Rectal smooth muscle tissue (tissue), 1 donor: ENCODE data around the gene ZBTB16.
A peak's percentile ranks its signal among the peaks of the same experiment; 100 is the strongest.
"Not testable (repeated sequence)": the region's sequence is repeated elsewhere in the genome, so short reads cannot be mapped to it uniquely, and the experiment has no call there.

Experiments
- H3K27ac ChIP-seq: one replicate; pipeline ENCODE4 v1.7.0; 2013; ENCODE audit warnings: low read depth, low read length, inconsistent platforms
- H3K27me3 ChIP-seq: one replicate; pipeline ENCODE4 v1.7.0; 2013; ENCODE audit warnings: low read length; ENCODE audit not compliant: control insufficient read depth, insufficient read depth
- H3K36me3 ChIP-seq: one replicate; pipeline ENCODE4 v1.7.0; 2013; ENCODE audit warnings: low read length; ENCODE audit not compliant: control insufficient read depth, insufficient read depth
- H3K4me1 ChIP-seq: one replicate; pipeline ENCODE4 v1.7.0; 2013; ENCODE audit warnings: low read length; ENCODE audit not compliant: control insufficient read depth, insufficient read depth
- H3K4me3 ChIP-seq: one replicate; pipeline ENCODE4 v1.7.0; 2013; ENCODE audit warnings: low read length
- H3K9ac ChIP-seq: one replicate; pipeline ENCODE4 v1.7.0; 2013; ENCODE audit warnings: low read length

ZBTB16 gene

GRCh38 chr11:114049050-114049449, 10.5 kb upstream of the ZBTB16 start:
- no peak overlapping the region for H3K4me3 ChIP-seq
- H3K9ac ChIP-seq, result no peak overlapping the region
- no peaks in the 10 kb centered on the region for H3K36me3 ChIP-seq
- H3K27me3 ChIP-seq, result no peaks in the 10 kb centered on the region
- peaks cover 3% of the 10 kb centered on the region for H3K4me1 ChIP-seq
- H3K27ac ChIP-seq, result no peak overlapping the region

DNA sequence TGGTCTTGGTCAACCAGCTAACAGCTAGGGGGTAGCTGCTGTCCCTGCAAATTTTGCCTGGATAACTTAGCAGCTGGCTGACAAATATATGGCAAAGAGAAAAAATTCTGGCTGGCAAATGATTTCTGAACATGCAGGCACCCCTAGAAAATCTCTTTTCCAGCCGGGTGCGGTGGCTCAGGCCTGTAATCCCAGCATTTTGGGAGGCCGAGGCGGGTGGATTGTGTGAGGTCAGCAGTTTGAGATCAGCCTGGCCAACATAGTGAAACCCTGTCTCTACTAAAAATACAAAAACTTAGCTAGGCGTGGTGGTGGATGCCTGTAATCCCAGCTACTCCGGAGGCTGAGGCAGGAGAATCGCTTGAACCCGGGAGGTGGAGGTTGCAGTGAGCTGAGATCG, 9.7 kb upstream of the ZBTB16 start:
- H3K9ac ChIP-seq, H3K36me3 ChIP-seq, H3K4me1 ChIP-seq, H3K4me3 ChIP-seq, H3K27me3 ChIP-seq: not testable (repeated sequence)
- peak overlapping the region; percentile 82 for H3K27ac ChIP-seq

GRCh38 chr11:114050258-114050927, 9.1 kb upstream of the ZBTB16 start:
- Histone ChIP-seq H3K27ac (peak overlapping the region; percentile 82), H3K36me3 (no peaks in the 10 kb centered on the region), H3K4me3 (no peak overlapping the region), H3K4me1 (peaks cover 3% of the 10 kb centered on the region), H3K9ac (no peak overlapping the region), H3K27me3 (no peaks in the 10 kb centered on the region)

DNA sequence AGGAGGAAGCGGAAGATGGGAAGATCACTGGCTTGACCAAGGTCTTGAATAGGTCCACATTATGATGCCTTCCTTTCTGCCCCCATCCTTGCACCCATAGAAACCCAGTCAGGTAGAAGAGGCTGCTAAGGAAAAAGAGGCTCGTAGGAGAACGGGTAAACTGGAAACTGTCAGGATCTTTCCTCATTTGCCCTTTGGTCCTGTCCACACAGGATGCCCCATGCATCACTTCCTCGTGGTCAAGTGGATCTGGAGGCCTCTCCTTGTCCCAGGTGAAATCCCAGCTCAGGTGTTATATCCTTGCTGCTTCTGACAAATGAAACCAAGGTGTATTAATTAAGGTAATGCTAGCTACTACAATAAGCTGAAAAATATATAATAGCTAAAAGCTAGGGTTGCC, 8.0 kb upstream of the ZBTB16 start:
- Histone ChIP-seq H3K4me1 (peaks cover 3% of the 10 kb centered on the region), H3K9ac (no peak overlapping the region), H3K4me3 (no peak overlapping the region), H3K27ac (peak overlapping the region; percentile 76), H3K36me3 (no peaks in the 10 kb centered on the region), H3K27me3 (no peaks in the 10 kb centered on the region)

DNA sequence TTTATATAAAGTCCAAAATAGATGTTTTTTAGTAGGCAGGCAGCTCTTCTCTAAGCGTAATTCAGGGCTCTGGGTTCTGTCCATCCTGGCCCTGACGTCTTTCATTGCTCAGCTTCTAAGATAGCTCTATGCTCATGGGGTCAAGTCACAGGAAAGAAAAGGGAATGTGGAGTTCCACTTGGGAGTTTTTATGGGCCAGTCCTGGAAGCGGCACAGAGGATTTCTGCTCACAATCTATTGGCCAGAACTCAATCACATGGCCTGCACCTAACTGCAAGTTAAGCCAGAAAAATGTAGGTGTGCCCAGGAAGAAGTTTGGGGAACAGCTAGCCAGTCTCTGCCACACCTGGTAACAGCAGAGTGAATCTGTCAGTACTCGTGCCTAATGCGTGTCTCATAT, 7.4 kb upstream of the ZBTB16 start:
- Histone ChIP-seq H3K36me3 (no peaks in the 10 kb centered on the region), H3K27me3 (no peaks in the 10 kb centered on the region), H3K4me3 (no peak overlapping the region), H3K9ac (no peak overlapping the region), H3K4me1 (peaks cover 3% of the 10 kb centered on the region), H3K27ac (no peak overlapping the region)

DNA sequence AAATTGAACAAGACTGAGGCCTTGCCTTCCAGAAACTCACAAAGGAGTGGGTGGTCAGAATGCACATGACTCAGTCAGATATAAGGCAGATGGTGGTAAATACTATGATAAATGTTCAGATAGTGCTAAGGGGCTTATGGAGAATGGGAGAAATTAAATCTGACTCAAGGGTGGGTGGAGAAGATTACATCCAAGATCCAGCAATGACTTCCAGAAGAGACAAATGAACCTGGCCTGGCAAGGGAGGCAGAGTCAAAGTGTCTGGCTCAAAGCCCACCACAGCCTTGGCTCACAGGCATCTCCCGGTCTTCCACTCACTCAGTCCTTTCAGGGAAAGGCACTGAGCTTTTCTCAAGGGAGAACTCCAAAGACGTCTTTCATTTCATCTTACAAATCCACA, 6.1 kb upstream of the ZBTB16 start:
- H3K36me3 ChIP-seq, result no peaks in the 10 kb centered on the region
- no peak overlapping the region for H3K4me3 ChIP-seq
- no peak overlapping the region for H3K27ac ChIP-seq
- H3K27me3 ChIP-seq, result no peaks in the 10 kb centered on the region
- H3K4me1 ChIP-seq, result peaks cover 4% of the 10 kb centered on the region
- H3K9ac ChIP-seq, result no peak overlapping the region

DNA sequence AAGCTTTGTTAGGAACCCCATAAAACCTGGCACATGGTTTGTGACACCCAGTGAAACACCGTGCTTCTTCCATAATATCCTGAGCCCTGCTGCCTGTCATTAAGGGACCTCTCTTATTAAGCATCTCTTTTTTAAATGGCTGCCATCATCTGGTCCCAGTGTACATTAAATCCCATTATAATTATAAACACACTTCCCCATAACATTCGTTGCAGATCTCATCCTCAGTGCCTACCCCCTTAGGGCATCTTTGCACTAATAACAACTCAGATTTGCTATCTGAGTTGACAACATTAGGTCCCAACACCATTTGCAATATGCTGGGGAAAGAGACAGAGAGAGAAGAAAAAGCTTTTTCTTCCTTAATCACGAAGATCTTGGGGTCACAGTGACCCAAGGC, 4.7 kb upstream of the ZBTB16 start:
- Histone ChIP-seq H3K4me1 (peaks cover 7% of the 10 kb centered on the region), H3K36me3 (no peaks in the 10 kb centered on the region), H3K4me3 (no peak overlapping the region), H3K27ac (no peak overlapping the region), H3K27me3 (peaks cover 2% of the 10 kb centered on the region), H3K9ac (no peak overlapping the region)

GRCh38 chr11:114056409-114056808, 3.1 kb upstream of the ZBTB16 start:
- H3K4me3 ChIP-seq, result no peak overlapping the region
- H3K9ac ChIP-seq, result no peak overlapping the region
- peaks cover 2% of the 10 kb centered on the region for H3K27me3 ChIP-seq
- no peak overlapping the region for H3K27ac ChIP-seq
- no peaks in the 10 kb centered on the region for H3K36me3 ChIP-seq
- peaks cover 7% of the 10 kb centered on the region for H3K4me1 ChIP-seq

- Histone ChIP-seq H3K27ac (no peak overlapping the region), H3K36me3 (no peaks in the 10 kb centered on the region), H3K27me3 (peaks cover 2% of the 10 kb centered on the region), H3K4me3 (no peak overlapping the region), H3K9ac (no peak overlapping the region), H3K4me1 (peaks cover 7% of the 10 kb centered on the region)
Measured at GRCh38 chr11:114057147-114057546, 2.4 kb upstream of the ZBTB16 start.

DNA sequence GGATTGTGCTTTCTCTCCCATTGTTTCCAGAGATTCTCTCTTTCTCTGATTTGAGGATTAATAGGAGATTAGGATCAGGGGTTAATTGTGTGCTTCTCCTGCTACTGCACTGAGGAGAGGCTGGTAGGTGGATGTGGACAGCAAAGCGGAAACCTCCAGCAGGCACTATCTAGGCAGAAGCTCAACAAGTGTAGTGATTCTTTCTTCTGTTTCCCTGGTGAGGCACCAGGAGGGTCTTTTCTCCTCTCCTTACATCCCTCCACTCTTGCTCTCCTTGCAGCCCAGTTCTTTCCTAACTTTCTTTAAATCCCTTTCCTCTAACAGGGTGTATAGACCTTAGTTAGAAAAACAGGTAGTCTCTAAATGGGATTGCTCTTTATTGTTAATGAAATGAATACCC, 1.9 kb upstream of the ZBTB16 start:
- Histone ChIP-seq H3K4me3 (no peak overlapping the region), H3K36me3 (no peaks in the 10 kb centered on the region), H3K27me3 (peaks cover 2% of the 10 kb centered on the region), H3K4me1 (peaks cover 7% of the 10 kb centered on the region), H3K27ac (no peak overlapping the region), H3K9ac (no peak overlapping the region)

- Histone ChIP-seq H3K36me3 (peaks cover under 1% of the 10 kb centered on the region), H3K4me1 (peaks cover 7% of the 10 kb centered on the region), H3K27me3 (peaks cover 2% of the 10 kb centered on the region), H3K4me3 (peak overlapping the region; percentile 82), H3K27ac (peak overlapping the region; percentile 93), H3K9ac (no peak overlapping the region)
Measured at GRCh38 chr11:114058026-114058706, 1.3 kb upstream of the ZBTB16 start.

GRCh38 chr11:114058871-114059277, 637 bp upstream of the ZBTB16 start:
- peaks cover 2% of the 10 kb centered on the region for H3K27me3 ChIP-seq
- H3K27ac ChIP-seq, result peak overlapping the region; percentile 93
- H3K4me1 ChIP-seq, result peaks cover 3% of the 10 kb centered on the region
- peak overlapping the region; percentile 37 for H3K9ac ChIP-seq
- H3K4me3 ChIP-seq, result peak overlapping the region; percentile 82
- peaks cover 6% of the 10 kb centered on the region for H3K36me3 ChIP-seq

GRCh38 chr11:114059984-114060391, 477 bp downstream of the ZBTB16 start:
- peaks cover 2% of the 10 kb centered on the region for H3K27me3 ChIP-seq
- peaks cover 8% of the 10 kb centered on the region for H3K4me1 ChIP-seq
- peak overlapping the region; percentile 87 for H3K4me3 ChIP-seq
- H3K27ac ChIP-seq, result peak overlapping the region; percentile 99
- peaks cover 6% of the 10 kb centered on the region for H3K36me3 ChIP-seq
- H3K9ac ChIP-seq, result peak overlapping the region; percentile 86
